ENCODE results near the gene ANKMY1. TPM values are rescaled to one million over a fixed set of nuclear protein-coding genes. Genes with fewer than 3 reads are reported as not detected.

ANKMY1 gene
- total RNA-seq, 4 donors from 2014 or later, result 13.3 to 40.8 (median 22.0) TPM

DNA sequence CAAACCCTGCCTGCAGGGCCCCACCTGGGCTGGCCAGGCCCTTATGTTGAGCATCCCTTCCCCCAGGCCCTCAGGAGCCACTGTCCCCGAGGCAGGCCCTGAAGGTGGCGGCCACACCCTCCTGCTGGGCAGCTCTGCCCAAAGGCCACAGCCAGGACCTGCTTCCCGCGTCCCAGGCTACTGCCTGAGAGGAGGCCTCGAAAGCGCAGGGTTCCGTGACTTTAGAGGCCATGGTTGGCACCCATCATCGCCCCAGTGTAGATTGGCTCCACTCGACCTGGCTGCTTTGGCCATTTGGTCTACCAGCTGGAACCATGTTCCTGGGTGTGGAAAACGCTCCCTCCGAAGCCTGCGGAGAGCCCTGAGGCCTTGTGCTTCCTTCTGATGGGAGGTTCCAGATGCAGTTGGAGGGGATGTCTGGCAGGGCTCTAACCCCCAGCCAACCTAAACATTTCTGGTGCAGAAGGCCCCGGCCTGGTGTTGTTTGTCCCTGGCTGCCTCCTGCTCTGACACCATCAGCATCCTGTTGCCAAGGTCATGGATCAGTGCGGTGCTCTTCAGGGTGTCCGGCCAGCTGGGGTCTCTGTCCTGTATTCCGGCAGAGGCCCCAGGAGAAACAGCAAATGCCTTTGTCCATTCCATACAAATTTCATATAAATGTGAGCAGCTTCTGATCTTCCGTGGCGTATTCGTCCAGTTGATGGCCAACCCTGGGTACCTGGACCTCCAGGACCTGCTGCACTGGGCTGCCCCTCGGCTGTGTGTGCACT is 43.5 kb upstream of the ANKMY1 start:
- no peaks in the 10 kb centered on the region for H3K36me3 ChIP-seq
- H3K9me3 ChIP-seq, result no peaks in the 10 kb centered on the region
- no peak overlapping the region for H3K27ac ChIP-seq
- H3K4me1 ChIP-seq, result no peaks in the 10 kb centered on the region
- intact Hi-C loops (cut with DNase I; ENCODE audit: low total_unique reads), result no loop called here
- H3K27me3 ChIP-seq, result no peaks in the 10 kb centered on the region
- TF ChIP-seq, protein P1, sequence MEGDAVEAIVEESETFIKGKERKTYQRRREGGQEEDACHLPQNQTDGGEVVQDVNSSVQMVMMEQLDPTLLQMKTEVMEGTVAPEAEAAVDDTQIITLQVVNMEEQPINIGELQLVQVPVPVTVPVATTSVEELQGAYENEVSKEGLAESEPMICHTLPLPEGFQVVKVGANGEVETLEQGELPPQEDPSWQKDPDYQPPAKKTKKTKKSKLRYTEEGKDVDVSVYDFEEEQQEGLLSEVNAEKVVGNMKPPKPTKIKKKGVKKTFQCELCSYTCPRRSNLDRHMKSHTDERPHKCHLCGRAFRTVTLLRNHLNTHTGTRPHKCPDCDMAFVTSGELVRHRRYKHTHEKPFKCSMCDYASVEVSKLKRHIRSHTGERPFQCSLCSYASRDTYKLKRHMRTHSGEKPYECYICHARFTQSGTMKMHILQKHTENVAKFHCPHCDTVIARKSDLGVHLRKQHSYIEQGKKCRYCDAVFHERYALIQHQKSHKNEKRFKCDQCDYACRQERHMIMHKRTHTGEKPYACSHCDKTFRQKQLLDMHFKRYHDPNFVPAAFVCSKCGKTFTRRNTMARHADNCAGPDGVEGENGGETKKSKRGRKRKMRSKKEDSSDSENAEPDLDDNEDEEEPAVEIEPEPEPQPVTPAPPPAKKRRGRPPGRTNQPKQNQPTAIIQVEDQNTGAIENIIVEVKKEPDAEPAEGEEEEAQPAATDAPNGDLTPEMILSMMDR (IDR thresholded peaks at IDR 0.05), result no peak
- TF ChIP-seq POLR2A (IDR thresholded peaks at IDR 0.05), result no peak
- no peak overlapping the region for H3K4me3 ChIP-seq
- DNase-seq, result peak in 1 of 2 donors; percentile 10

DNA sequence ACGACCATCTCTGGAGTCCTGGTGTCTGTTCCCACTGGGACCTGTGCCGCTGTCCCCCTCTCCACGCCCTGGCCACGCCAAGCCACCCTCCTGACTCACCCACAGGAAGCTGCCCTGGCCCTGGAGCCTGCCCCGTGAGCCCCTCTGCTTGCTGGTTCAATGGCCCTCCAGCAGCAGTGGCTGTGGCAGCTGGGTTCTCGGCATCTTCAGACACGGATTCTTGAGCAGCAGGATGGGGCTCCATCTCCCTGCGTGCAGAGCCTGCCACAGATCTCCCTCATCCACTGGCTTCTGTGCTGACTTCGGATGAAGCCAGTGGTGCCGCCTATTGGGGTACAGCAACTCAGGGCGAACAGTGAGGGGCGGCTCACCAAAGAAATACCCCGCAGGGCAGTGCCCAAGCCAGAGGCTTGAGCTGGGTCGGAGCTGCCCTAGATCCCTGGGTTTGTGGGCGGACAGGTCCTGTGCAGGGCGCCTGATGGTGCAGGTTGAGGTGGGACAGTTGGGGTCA is 42.7 kb upstream of the ANKMY1 start:
- Histone ChIP-seq H3K27me3 (no peaks in the 10 kb centered on the region), H3K9me3 (no peaks in the 10 kb centered on the region), H3K36me3 (no peaks in the 10 kb centered on the region), H3K4me1 (no peaks in the 10 kb centered on the region), H3K4me3 (no peak overlapping the region), H3K27ac (no peak overlapping the region)
- peak; percentile 6 to 10 for DNase-seq
- TF ChIP-seq POLR2A (IDR thresholded peaks at IDR 0.05), result no peak
- TF ChIP-seq, protein P1 (IDR thresholded peaks at IDR 0.05), result no peak
- intact Hi-C loops (cut with DNase I; ENCODE audit: low total_unique reads), result no loop called here

DNA sequence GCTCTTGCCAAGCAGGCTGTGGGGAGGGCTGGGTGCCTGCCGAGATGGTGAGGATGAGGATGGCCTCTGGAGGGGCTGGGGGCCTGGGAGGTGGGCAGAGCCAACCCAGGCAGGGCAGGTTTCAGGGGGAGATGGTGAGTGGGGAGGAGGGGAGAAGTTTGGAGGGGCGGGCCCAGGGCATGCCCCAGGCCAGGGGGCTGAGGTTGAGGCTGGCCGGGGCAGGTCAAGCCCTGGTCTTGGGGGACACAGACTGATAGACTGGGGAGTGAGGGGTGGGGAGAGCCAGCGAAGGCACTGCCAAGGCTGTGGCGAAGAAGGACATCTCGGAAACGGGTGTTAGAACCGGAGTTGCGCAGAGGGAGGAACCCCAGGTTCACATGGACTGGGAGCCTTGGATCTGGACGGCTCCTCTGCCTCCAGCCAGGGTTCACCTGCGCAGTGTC is 41.4 kb upstream of the ANKMY1 start:
- peak; percentile 5 to 6 for DNase-seq
- H3K36me3 ChIP-seq, result no peaks in the 10 kb centered on the region
- no peaks in the 10 kb centered on the region for H3K27me3 ChIP-seq
- H3K4me3 ChIP-seq, result no peak overlapping the region
- H3K9me3 ChIP-seq, result no peaks in the 10 kb centered on the region
- H3K4me1 ChIP-seq, result no peaks in the 10 kb centered on the region
- no peak for TF ChIP-seq POLR2A (IDR thresholded peaks at IDR 0.05)
- TF ChIP-seq, protein P1 (IDR thresholded peaks at IDR 0.05), result no peak
- intact Hi-C loops (cut with DNase I; ENCODE audit: low total_unique reads), result no loop called here
- H3K27ac ChIP-seq, result no peak overlapping the region

DNA sequence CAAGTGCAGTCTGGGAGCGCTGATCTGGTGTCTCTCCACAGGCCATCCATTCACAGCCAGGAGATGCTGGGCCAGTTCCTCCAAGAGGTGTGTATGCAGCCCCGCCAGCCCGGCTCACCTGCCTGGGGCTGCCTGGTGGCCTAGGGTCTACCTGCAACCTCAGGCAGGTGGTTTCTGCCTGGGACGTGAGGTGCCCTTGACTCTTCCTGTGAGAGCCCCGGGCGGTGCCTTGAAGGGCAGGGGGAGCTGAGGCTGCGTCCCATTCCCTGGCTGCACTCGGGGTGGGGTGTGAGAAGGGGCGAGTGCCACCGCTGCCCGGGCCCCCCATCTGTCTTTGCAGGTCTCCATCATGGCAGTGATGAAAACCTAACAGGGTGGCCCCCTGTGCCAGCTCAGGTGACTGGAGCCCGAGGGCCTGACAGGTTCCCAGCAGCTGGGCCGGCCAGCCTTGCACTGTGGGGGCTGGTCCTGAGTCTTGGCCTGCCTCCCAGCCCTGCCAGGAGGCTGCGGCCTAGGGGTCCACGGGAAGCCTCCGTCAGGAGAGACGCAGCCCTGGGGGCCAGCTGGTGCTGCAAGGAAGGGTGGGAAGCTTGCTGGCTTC is 40.6 kb upstream of the ANKMY1 start:
- TF ChIP-seq POLR2A (IDR thresholded peaks at IDR 0.05), result no peak
- Histone ChIP-seq H3K27me3 (no peaks in the 10 kb centered on the region), H3K27ac (no peak overlapping the region), H3K36me3 (no peaks in the 10 kb centered on the region), H3K4me3 (no peak overlapping the region), H3K4me1 (no peaks in the 10 kb centered on the region), H3K9me3 (no peaks in the 10 kb centered on the region)
- intact Hi-C loops (cut with DNase I; ENCODE audit: low total_unique reads), result no loop called here
- DNase-seq, result peak; percentile 10 to 11

DNA sequence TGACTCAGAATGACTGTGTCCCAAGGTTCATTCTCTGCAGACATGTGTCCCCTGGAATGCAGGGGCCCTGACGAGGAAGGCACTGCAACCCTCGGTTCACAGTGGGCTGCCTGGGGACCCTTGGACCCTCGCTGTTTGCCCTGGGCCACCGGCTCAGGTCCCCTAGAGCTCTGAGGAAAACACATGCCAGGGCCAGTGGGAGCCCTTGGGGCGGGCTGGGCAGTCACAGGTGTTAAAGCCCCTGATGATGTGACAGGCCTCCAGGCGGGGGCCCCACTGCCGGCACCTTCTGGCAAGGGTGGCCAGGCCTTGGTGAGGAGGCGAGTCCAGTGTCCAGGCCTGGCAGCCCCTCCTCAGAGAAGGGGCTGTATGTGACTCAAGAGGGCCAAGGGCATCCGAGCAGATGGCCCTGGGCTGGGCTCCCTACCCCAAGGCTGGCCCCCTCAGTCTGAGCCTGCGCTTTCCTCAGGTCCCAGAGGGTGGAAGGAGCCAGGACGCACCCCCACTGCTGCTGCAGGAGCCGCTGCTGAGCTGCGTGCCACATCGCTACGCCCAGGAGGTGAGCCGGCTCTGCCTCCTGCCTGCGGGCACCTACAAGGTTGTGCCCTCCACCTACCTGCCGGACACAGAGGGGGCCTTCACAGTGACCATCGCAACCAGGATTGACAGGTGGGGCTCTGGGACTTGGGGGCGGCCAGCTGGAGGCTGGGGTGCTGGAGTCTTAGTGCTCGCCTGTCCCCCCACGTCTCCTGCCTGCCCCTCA is 39.8 kb upstream of the ANKMY1 start:
- Histone ChIP-seq H3K36me3 (no peaks in the 10 kb centered on the region), H3K4me3 (no peak overlapping the region), H3K27me3 (no peaks in the 10 kb centered on the region), H3K4me1 (no peaks in the 10 kb centered on the region), H3K27ac (no peak overlapping the region), H3K9me3 (no peaks in the 10 kb centered on the region)
- TF ChIP-seq, protein P1 (IDR thresholded peaks at IDR 0.05), result no peak
- TF ChIP-seq POLR2A (IDR thresholded peaks at IDR 0.05), result no peak
- intact Hi-C loops (cut with DNase I; ENCODE audit: low total_unique reads), result no loop called here
- peak; percentile 6 to 11 for DNase-seq
